HFFc6 (cell line): ENCODE data around the gene MAEL. TPM values are rescaled to one million over a fixed set of nuclear protein-coding genes. Genes with fewer than 3 reads are reported as not detected.

Source experiments
- DNase-seq: peaks from one replicate; pipeline ENCODE4 v3.0.0-alpha.2; 2018
- H3K27ac Mint-ChIP-seq: 2 replicates; pipeline ENCODE4 v1.8.0; 2020; ENCODE audit warnings: mild to moderate bottlenecking, mixed read lengths
- H3K27me3 Mint-ChIP-seq: 2 replicates; pipeline ENCODE4 v1.8.0; 2021; ENCODE audit warnings: mild to moderate bottlenecking, moderate library complexity, mixed read lengths; ENCODE audit not compliant: insufficient read depth
- H3K36me3 Mint-ChIP-seq: 2 replicates; pipeline ENCODE4 v1.8.0; 2021; ENCODE audit warnings: low read depth, mixed read lengths
- H3K4me1 Mint-ChIP-seq: 2 replicates; pipeline ENCODE4 v1.8.0; 2020; ENCODE audit warnings: low read depth, mixed read lengths
- H3K4me3 Mint-ChIP-seq: 2 replicates; pipeline ENCODE4 v1.8.0; 2020; ENCODE audit warnings: mild to moderate bottlenecking, moderate library complexity, mixed read lengths
- H3K9me3 Mint-ChIP-seq: 2 replicates; pipeline ENCODE4 v1.8.0; 2020; ENCODE audit warnings: mild to moderate bottlenecking, mixed read lengths
- total RNA-seq, 6 experiments: library from RNA; stranded (reverse); fragmentation: NEBNext Ultra II Directional; extraction: Animal tissue kit (Norgen Biotek cat#: 25700); gene quantifications; 2 replicates in 1 of 6; 3 replicates in 5 of 6; pipeline ENCODE4 v1.2.3, GENCODE V29; 2021
- TF ChIP-seq, protein P1 (sequence below): fragments of 200-600 bp; sonication (generic); IDR thresholded peaks from 2 replicates; pipeline ENCODE4 v1.5.0; 2021; ENCODE audit warnings: antibody characterized with exemption, mild to moderate bottlenecking

The MAEL gene
- total RNA-seq, 6 experiments from 2014 or later: not detected

DNA sequence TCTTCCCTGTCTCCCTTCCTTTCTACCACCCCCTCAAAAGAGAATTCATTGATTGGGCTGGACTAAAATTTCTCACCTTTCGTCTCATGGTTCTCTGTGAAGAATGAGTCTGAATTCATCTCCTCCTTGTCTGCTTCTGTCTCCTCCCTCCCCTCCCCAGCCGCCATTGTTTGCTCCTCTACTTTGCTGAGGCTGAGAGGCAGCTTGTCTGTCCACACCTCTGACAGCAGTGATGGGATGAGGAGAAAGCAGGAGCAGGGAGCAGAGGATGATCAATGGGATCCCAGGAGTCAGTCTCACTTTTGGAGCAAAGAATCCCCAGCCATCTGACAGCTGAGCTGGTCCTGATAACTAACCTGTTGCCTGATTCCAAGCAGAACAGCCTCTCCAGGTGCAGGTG is 16.3 kb upstream of the MAEL start:
- peaks cover 52% of the 10 kb centered on the region for H3K27me3 Mint-ChIP-seq
- peaks cover 7% of the 10 kb centered on the region for H3K4me1 Mint-ChIP-seq
- no peak overlapping the region for H3K27ac Mint-ChIP-seq
- no peaks in the 10 kb centered on the region for H3K36me3 Mint-ChIP-seq
- TF ChIP-seq, protein P1, sequence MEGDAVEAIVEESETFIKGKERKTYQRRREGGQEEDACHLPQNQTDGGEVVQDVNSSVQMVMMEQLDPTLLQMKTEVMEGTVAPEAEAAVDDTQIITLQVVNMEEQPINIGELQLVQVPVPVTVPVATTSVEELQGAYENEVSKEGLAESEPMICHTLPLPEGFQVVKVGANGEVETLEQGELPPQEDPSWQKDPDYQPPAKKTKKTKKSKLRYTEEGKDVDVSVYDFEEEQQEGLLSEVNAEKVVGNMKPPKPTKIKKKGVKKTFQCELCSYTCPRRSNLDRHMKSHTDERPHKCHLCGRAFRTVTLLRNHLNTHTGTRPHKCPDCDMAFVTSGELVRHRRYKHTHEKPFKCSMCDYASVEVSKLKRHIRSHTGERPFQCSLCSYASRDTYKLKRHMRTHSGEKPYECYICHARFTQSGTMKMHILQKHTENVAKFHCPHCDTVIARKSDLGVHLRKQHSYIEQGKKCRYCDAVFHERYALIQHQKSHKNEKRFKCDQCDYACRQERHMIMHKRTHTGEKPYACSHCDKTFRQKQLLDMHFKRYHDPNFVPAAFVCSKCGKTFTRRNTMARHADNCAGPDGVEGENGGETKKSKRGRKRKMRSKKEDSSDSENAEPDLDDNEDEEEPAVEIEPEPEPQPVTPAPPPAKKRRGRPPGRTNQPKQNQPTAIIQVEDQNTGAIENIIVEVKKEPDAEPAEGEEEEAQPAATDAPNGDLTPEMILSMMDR: no peak
- no peak for DNase-seq
- H3K9me3 Mint-ChIP-seq: no peaks in the 10 kb centered on the region
- no peak overlapping the region for H3K4me3 Mint-ChIP-seq

DNA sequence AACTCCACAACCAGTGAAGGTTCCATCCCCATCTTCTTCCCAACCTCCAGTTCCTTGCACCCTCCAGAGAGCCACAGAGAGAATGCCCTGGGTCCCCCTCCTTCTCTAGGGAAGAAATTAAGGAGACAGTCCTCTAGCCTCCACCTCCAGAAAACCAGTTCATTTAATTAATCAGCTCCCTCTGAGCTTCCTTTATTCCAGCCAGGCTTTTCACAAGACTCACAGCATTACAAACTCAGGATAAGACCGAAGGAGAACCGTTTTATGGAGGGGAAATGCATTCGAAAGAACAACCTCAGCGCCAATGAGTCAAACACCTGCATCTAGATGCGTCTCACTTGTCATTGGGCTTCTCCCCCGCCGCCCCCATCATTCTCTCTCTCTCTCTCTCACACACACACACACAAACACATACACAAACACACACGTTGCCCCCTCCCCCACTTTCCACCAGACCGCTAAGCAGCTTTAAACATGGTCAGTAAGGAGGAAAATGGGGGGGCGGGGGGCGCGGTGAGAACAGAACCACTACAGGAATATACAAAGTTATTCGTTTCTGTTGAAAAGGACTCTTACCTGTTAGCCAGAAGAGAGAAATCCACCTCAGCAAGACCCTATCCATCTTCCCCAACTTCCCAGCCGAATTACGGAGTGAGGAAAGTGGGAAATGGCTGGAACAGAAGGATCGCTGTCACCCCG is 14.3 kb upstream of the MAEL start:
- peaks cover 7% of the 10 kb centered on the region for H3K4me1 Mint-ChIP-seq
- no peak overlapping the region for H3K27ac Mint-ChIP-seq

DNA sequence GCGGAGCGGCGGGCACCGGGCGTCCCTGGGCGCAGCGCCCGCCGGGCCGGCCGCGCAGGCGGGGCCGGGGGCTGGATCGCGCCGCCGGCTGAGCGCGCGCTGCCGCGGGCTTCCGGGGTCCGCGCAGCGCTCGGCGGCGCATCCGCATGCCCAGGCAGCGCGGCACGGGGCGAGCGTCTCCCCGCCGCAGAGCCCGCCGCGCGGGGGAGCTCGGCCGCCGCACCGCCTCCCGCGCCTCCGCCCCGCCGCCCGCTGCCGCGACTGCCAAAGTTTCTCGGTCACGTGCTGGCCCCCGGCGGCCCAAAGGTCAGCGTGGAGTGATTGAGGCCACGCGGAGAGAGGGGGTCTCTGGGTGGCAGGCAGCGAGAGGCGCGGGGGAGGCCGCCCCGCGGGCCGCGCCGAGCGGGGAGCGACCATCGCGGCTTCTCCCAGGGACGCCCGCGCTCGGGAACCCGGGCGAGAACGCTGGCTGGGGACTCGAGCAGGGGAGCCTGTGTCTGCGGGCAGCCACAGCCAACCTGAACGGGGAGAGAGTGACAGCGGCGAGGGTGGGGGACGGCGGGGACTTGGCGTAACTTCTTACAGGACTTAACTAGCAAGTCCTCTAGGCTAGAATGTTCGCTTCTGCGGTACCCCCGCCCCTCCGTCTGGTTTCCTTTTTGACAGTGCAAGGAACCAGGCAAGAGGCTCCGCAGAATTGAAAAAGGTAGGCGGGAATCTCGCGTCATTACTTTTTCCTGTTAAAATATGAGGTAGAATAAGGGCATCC is 13.5 kb upstream of the MAEL start, which contains the start of gene ILDR2:
Gene ILDR2 (minus strand): TSS at position 180 of the 769 bp plus-strand sequence. CDS start 272 bp downstream, outside the sequence.
- H3K4me3 Mint-ChIP-seq: peak within 1 kb of the TSS; percentile 75
- H3K4me1 Mint-ChIP-seq: peaks cover 7% of the 10 kb centered on the region
- H3K36me3 Mint-ChIP-seq: no peaks in the 10 kb centered on the region
- DNase-seq: no peak
- no peak within 1 kb of the TSS for H3K27ac Mint-ChIP-seq
- H3K27me3 Mint-ChIP-seq: peaks cover 44% of the 10 kb centered on the region
- no peaks in the 10 kb centered on the region for H3K9me3 Mint-ChIP-seq
- TF ChIP-seq, protein P1: no peak

More for the DNA sequence above, 14.3 kb upstream of the MAEL start:
- TF ChIP-seq, protein P1: no peak
- DNase-seq: no peak
- Mint-ChIP-seq H3K27me3 (peaks cover 47% of the 10 kb centered on the region), H3K9me3 (no peaks in the 10 kb centered on the region), H3K36me3 (no peaks in the 10 kb centered on the region), H3K4me3 (peak overlapping the region; percentile 75)

DNA sequence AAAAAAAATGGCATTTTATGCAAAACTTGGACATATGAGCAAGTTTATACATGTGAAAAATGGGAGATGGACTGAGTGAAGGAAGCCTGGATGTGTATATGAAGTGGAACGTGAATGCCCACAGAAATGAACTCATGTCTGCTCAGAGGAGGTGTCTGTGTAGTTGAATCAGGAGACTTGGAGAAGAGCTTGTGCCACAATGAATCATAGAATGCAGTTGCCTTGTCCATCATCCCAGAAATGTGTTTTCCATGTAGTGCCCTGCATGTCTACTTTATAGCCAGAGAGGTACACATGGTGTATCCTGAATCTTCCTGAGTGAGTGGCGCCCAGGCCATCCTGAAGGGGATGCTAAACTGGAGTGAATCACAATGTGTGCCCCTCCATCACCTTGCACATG is 11.1 kb upstream of the MAEL start:
- H3K27ac Mint-ChIP-seq: no peak overlapping the region
- no peak for DNase-seq
- no peaks in the 10 kb centered on the region for H3K36me3 Mint-ChIP-seq
- H3K4me3 Mint-ChIP-seq: no peak overlapping the region
- H3K4me1 Mint-ChIP-seq: peaks cover 7% of the 10 kb centered on the region
- TF ChIP-seq, protein P1: no peak
- H3K9me3 Mint-ChIP-seq: no peaks in the 10 kb centered on the region
- H3K27me3 Mint-ChIP-seq: peaks cover 31% of the 10 kb centered on the region

DNA sequence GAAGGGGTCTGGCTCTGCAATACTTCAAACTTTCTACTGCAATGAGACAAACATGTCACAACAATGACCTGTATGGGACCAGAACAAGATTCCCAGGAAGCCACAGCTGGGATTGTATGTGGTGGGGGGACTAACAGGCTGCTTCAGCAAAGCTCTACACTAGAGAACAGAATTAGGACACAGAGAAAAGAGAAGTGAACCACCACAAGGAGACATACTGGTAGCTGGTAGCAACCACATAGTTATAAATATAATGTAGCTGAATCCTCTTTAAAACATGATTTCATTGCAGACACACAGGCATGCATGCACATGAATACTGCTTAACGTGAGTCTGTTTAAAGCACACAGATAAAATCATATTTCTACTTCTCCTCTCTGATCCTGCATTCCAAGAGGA is 10.3 kb upstream of the MAEL start:
- Mint-ChIP-seq H3K27ac (no peak overlapping the region), H3K9me3 (no peaks in the 10 kb centered on the region), H3K4me3 (no peak overlapping the region), H3K27me3 (peaks cover 31% of the 10 kb centered on the region), H3K4me1 (peaks cover 7% of the 10 kb centered on the region), H3K36me3 (no peaks in the 10 kb centered on the region)
- TF ChIP-seq, protein P1: no peak
- no peak for DNase-seq
